Progenitor cell of endocrine pancreas (in vitro differentiated cells): ENCODE results near the gene NRXN2. TPM values are rescaled to one million over a fixed set of nuclear protein-coding genes. Genes with fewer than 3 reads are reported as not detected.

Experiments
- DNase-seq: peaks from one replicate; pipeline ENCODE4 v3.0.0; 2021; ENCODE audit warnings: low spot score; ENCODE audit not compliant: unreplicated experiment
- H3K27ac Mint-ChIP-seq: 2 replicates; pipeline ENCODE4 v1.8.0; 2021; ENCODE audit warnings: mild to moderate bottlenecking, moderate library complexity, mixed read lengths
- H3K27me3 Mint-ChIP-seq: 2 replicates; pipeline ENCODE4 v1.8.0; 2021; ENCODE audit warnings: mixed read lengths
- H3K36me3 Mint-ChIP-seq: 2 replicates; pipeline ENCODE4 v1.8.0; 2022; ENCODE audit warnings: mixed read lengths; ENCODE audit not compliant: insufficient read depth
- H3K4me1 Mint-ChIP-seq: 2 replicates; pipeline ENCODE4 v1.8.0; 2021; ENCODE audit warnings: low read depth, mixed read lengths
- H3K4me3 Mint-ChIP-seq: 2 replicates; pipeline ENCODE4 v1.8.0; 2021; ENCODE audit warnings: low read depth, mild to moderate bottlenecking, moderate library complexity, mixed read lengths
- H3K9me3 Mint-ChIP-seq: 2 replicates; pipeline ENCODE4 v1.8.0; 2021; ENCODE audit warnings: low read depth, mixed read lengths
- CTCF ChIP-seq: fragments of 200-600 bp; sonication (generic); IDR thresholded peaks from one replicate; pipeline ENCODE4 v1.5.0; 2021; ENCODE audit warnings: antibody characterized with exemption, mild to moderate bottlenecking; ENCODE audit not compliant: unreplicated experiment
- total RNA-seq: library from RNA; stranded (reverse); gene quantifications from 2 replicates; pipeline ENCODE4 v1.2.1, GENCODE V29; 2021

Gene NRXN2
- total RNA-seq, 1 donor from 2014 or later, result 0.17 TPM

DNA sequence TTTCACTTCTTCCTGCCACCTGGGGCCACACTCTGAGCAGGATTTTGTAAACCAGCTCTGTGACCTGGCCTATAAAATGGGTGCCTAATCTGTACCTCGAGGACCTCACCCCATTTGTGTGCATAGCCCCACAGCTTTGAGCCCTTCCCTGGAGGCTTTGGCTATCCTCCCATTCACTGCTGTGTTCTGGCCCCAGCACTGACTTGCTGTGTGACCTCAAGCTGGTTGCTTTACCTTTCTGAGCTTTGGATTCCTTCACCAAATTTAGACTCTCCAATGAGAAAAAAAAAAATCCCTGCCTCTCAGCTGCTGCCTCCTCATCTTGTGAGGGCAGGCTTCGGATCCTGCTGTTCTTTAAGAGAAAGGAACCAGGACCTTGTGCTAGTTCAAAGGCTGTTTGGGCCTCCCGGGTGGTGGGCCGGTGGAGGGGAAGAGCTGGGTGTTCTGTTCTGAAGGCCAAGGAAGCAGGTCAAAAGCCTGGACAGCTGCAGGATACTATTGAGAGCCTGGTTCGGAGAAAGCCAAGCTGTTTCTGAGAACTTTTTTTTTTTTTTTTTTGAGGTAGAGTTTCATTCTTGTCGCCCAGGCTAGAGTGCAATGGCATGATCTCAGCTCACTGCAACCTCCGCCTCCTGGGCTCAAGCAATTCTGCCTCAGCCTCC is 37.9 kb upstream of the NRXN2 start:
- Mint-ChIP-seq H3K4me1 (peaks cover 37% of the 10 kb centered on the region), H3K36me3 (peaks cover 23% of the 10 kb centered on the region), H3K27ac (no peak overlapping the region), H3K27me3 (no peaks in the 10 kb centered on the region), H3K4me3 (no peak overlapping the region), H3K9me3 (no peaks in the 10 kb centered on the region)
- no peak for DNase-seq
- TF ChIP-seq CTCF, result no peak

DNA sequence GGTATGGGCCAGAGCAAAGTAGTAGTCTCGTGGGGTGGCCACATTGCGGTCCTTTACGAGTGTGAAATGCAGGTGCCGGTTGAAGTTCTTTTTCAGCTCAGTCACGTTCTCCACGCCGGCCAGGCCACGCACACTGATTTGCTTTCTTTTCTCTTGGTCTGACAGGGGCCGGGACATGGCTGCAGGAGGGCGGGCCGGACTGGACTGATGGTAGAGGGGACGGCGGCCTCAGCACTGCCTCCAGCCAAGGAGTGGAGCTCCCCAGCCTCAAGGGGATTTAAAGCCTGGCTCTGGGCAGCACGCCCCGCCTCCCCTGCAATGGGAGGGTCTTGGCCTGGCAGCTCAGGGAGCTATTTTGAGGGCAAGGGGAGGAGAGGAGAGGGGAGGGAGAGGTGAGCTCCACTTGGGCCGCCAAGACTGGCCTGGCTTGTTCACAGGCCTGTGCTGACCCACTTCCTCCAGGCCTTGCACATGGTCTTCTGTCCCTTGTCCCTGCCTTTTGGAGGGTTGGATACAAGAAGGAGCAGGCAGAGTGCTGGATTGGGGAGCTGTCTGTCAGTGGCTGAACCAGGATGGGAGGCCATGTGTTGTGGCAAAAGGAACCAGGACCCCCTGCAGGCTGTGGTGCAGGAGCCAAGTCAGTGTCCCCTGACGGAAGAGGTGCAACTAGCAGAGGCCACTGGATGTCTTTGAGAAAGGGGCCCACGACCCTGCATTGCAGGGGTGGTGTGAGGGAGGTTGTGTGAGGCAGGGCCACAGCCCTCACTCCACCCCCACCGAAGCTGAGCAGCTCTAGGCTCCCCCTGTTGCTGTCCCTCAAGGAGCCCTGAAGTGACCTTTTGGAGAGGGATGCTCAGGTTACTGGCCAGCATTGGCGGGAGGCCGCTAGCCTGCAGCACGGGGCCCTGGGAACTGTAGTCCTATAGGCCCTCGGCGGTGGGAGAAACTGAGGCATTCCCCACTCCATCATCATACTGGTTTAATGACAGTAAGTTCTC is 37.0 kb upstream of the NRXN2 start, which contains the start of gene PYGM:
TSS of gene PYGM (minus strand) at position 253 of the 998 bp plus-strand sequence. CDS start at position 177, 76 bp downstream.
- no peak for TF ChIP-seq CTCF
- Mint-ChIP-seq H3K4me3 (no peak within 1 kb of the TSS), H3K27me3 (no peaks in the 10 kb centered on the region), H3K9me3 (no peaks in the 10 kb centered on the region), H3K36me3 (peaks cover 20% of the 10 kb centered on the region), H3K27ac (peak within 1 kb of the TSS; percentile 44), H3K4me1 (peaks cover 35% of the 10 kb centered on the region)
- DNase-seq, result no peak

GRCh38 chr11:64759131-64759721 is 36.2 kb upstream of the NRXN2 start:
- Mint-ChIP-seq H3K27me3 (no peaks in the 10 kb centered on the region), H3K36me3 (peaks cover 12% of the 10 kb centered on the region), H3K27ac (no peak overlapping the region), H3K4me1 (peaks cover 28% of the 10 kb centered on the region), H3K9me3 (no peaks in the 10 kb centered on the region), H3K4me3 (no peak overlapping the region)
- no peak for TF ChIP-seq CTCF
- DNase-seq, result no peak

DNA sequence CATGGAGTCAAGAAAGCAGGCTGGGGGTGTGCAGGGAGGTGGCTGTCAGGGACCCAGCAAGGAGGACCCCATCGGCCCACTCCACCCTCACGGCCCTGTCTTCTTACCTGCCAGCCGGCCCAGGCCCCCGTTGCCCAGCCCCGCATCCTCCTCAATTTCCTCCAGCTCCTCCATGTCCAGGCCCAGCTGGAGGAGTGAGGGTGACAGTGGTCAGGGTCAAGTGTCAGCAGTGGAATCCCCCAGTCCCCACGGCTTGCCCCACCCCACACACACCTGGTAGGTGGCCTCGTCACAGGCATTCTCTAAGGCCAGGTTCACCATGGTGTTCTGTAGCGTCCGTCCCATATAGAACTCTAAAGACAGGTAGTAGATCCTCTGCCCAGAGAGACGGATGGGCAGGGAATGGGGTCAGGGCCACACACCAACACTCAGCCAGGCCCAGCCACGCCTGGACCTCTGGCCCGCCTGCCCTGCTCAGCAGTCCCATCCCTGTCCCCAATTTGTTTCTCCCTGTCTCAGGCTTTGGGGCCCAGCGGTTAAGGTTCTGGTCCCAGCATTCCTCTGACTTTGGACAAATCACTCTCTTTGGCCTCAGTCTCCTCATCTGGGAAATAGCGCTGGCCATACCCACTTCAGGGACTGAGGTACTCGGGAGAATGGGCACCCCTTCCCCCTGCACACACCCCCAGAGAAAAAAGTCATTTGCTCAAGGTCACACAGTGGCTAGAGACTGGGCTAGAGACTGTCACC is 35.5 kb upstream of the NRXN2 start:
- Mint-ChIP-seq H3K36me3 (peaks cover 8% of the 10 kb centered on the region), H3K27me3 (no peaks in the 10 kb centered on the region), H3K4me1 (peaks cover 20% of the 10 kb centered on the region), H3K27ac (no peak overlapping the region), H3K9me3 (no peaks in the 10 kb centered on the region), H3K4me3 (no peak overlapping the region)
- no peak for DNase-seq
- TF ChIP-seq CTCF, result no peak
